Body of pancreas (tissue), 4 donors: ENCODE results near the gene GOLGA7B. TPM values are rescaled to one million over a fixed set of nuclear protein-coding genes. Genes with fewer than 3 reads are reported as not detected.

Source experiments
- ATAC-seq: fragments of 150-250 bp; one replicate; pipeline ENCODE4 v1.9.1; 2016
- DNase-seq, 4 donors: peaks; one replicate each; pipeline ENCODE4 v3.0.0-alpha.2; 2019
- H3K27ac ChIP-seq, 4 donors: fragments of 200-600 bp; sonication (generic); 1 replicate in 3 of 4; 2 replicates in 1 of 4; pipeline versions ENCODE4 v1.5.1 to v1.6.1; 2016 to 2019; ENCODE audit warnings: mild to moderate bottlenecking in 1 of 4, mixed read lengths in 1 of 4, moderate library complexity in 1 of 4
- H3K27me3 ChIP-seq, 2 donors: fragments of 200-600 bp; sonication (generic); one replicate each; pipeline ENCODE4 v1.6.0; 2016; ENCODE audit warnings: mild to moderate bottlenecking in 1 of 2
- H3K36me3 ChIP-seq, 2 donors: fragments of 200-600 bp; sonication (generic); replicated peaks in 1 of 2; 2 replicates each; pipeline ENCODE4 v1.5.1; 2016; ENCODE audit warnings: low read depth in 2 of 2; ENCODE audit not compliant: insufficient read depth in 1 of 2
- H3K4me1 ChIP-seq: fragments of 200-600 bp; sonication (generic); one replicate; pipeline ENCODE4 v1.6.0; 2016
- H3K4me3 ChIP-seq, 2 donors: fragments of 200-600 bp; sonication (generic); 1 replicate in 1 of 2; 2 replicates in 1 of 2; pipeline ENCODE4 v1.5.1; 2016 to 2019
- H3K9me3 ChIP-seq, 3 donors: fragments of 200-600 bp; sonication (generic); 1 replicate in 2 of 3; 2 replicates in 1 of 3; pipeline ENCODE4 v1.5.1; 2016
- CTCF ChIP-seq, 7 experiments: fragments of 450-650 bp in 4 of 7; fragments of 200-600 bp in 3 of 7; sonication (generic) in 3 of 7; IDR thresholded peaks; one replicate each; pipeline ENCODE4 v1.5.1; 2016 to 2019; ENCODE audit warnings: antibody characterized with exemption in 7 of 7
- POLR2A ChIP-seq, 3 donors: fragments of 450-650 bp; IDR thresholded peaks; one replicate each; pipeline ENCODE4 v1.6.1; 2016; ENCODE audit warnings: antibody characterized with exemption in 3 of 3, mild to moderate bottlenecking in 2 of 3
- WGBS, 2 donors: methylation state at CpG; one replicate each; pipeline ENCODE4 v1.1.5; 2017; 5-methylcytosine and 5-hydroxymethylcytosine counted together
- intact Hi-C: fragments of 100-400 bp; cut with DNase I; formaldehyde crosslinking; loops from one replicate; pipeline ENCODE4 v1.15.1; 2023
- total RNA-seq, 2 donors: library from RNA; depleted of rRNA; stranded (reverse); fragments of >200 nt; gene quantifications; one replicate each; pipeline ENCODE4 v1.1.0, GENCODE V29; 2016

The GOLGA7B gene
- total RNA-seq, 2 donors from 2014 or later: 9.1 to 12.5 TPM

DNA sequence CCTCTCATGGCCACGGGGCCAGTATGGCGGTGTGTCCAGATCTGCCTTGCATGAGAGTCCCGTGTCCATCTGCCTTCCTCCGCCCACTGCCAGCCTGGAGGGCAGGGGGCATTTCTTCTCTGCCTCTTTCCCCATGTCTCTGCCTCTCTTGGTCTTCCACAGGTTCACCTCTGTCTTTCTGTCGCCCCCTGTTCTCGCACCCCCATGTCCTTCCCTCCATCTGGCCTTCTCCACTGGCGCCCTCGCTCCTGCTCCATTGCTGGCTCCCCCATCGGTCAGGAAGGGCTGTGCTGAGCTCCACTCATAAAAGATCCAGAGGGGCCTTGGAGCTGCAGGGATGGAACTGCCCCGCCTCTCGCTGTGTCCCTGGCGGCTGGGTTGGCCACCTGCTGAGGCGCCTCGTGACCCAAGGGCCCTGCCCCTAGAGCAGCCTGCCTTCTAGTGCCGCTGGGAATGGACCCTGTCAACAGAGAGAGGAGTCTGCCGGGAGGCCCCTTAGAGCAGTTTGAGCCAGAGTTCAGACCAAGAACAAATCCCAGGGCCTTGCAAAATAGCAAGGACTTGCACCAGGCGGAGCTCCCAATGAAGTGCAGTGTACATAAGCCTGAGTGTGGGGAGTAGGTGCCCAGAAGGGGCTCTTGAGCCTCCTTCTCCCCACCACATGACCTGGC is 42.0 kb downstream of the GOLGA7B start:
- ATAC-seq: no peak
- DNase-seq: no peak
- no peak overlapping the region for H3K4me3 ChIP-seq
- no peaks in the 10 kb centered on the region for H3K27me3 ChIP-seq
- H3K36me3 ChIP-seq: no peaks in the 10 kb centered on the region
- 86 to 92% methylated on average over 14 to 17 of the region's 17 CpGs for WGBS, 2 donors
- no peak overlapping the region for H3K27ac ChIP-seq
- H3K4me1 ChIP-seq: peaks cover 3% of the 10 kb centered on the region
- no peaks in the 10 kb centered on the region for H3K9me3 ChIP-seq
- intact Hi-C loops: no loop called here
- no peak for TF ChIP-seq CTCF (IDR thresholded peaks at IDR 0.05)
- TF ChIP-seq POLR2A (IDR thresholded peaks at IDR 0.05): no peak

DNA sequence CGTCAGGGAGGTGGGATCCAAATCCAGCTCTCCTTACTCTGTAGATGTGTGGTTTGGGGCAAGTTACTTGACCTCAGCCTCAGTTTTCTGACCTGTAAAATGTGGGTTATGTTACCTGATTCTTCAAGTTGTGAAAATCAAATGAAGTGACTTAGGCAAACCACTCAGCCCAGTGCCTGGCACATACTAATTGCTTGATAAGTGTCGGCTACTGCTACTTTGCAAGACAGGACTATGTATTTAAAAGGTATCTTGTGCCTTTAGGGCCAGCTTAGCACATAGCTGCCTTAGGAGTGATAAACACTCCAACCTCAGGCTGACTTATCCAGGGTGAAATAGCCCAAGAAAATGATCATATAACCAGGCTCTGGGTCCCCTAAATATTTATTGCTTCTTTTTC is 42.9 kb downstream of the GOLGA7B start:
- H3K4me3 ChIP-seq: no peak overlapping the region
- H3K36me3 ChIP-seq: no peaks in the 10 kb centered on the region
- H3K27ac ChIP-seq: no peak overlapping the region
- intact Hi-C loops: no loop called here
- no peak for TF ChIP-seq POLR2A (IDR thresholded peaks at IDR 0.05)
- ATAC-seq (no peak), DNase-seq (no peak)
- H3K27me3 ChIP-seq: no peaks in the 10 kb centered on the region
- peaks cover 3% of the 10 kb centered on the region for H3K4me1 ChIP-seq
- H3K9me3 ChIP-seq: no peaks in the 10 kb centered on the region
- WGBS, 2 donors: 73 to 90% methylated on average over 2 of the region's 2 CpGs

DNA sequence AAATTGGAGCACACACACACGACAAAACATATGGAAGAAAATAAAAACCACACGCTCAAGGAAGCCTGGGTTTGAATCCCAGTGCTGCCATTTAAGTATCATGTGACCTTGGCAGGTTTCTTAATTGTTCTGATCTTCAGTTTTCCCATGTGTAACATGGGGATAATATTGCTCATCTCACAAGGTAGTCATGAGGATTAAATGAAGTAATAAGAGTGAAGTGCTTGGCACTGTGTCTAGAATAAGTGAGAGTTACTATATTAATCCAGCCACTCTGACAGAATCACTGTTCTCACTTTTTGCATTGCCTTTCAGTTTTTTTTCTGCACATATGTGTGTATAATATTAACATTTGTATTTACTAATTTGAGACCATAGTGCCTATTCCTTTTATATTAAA is 43.3 kb downstream of the GOLGA7B start:
- no peak overlapping the region for H3K4me3 ChIP-seq
- no peaks in the 10 kb centered on the region for H3K36me3 ChIP-seq
- no peak for ATAC-seq
- 64 to 73% methylated on average over 2 of the region's 2 CpGs for WGBS, 2 donors
- no peak overlapping the region for H3K27ac ChIP-seq
- TF ChIP-seq CTCF (IDR thresholded peaks at IDR 0.05): no peak
- no peak for TF ChIP-seq POLR2A (IDR thresholded peaks at IDR 0.05)
- H3K9me3 ChIP-seq: no peaks in the 10 kb centered on the region
- H3K27me3 ChIP-seq: no peaks in the 10 kb centered on the region
- intact Hi-C loops: no loop called here
- peaks cover 3% of the 10 kb centered on the region for H3K4me1 ChIP-seq
- DNase-seq: no peak

DNA sequence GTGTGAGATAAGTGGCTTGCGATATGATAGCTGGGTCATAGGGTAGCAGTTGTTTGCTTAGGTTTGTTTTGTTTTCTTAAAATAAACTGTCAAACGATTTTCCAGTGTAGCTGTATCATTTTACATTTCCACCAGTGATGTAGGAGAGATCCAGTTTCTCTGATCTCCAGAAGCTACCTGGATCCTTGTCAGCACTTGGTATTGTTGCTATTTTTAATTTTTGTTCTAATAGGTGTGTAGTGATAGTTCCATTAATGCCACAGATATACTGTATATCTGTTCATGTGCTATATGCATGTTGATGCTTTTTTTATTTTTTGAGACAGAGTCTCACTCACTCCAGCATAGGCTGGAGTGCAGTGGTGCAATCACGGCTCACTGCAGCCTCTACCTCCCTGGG is 44.4 kb downstream of the GOLGA7B start:
- Histone ChIP-seq H3K4me1 (peaks cover 5% of the 10 kb centered on the region), H3K27me3 (no peaks in the 10 kb centered on the region), H3K27ac (no peak overlapping the region), H3K9me3 (no peaks in the 10 kb centered on the region), H3K36me3 (no peaks in the 10 kb centered on the region), H3K4me3 (no peak overlapping the region)
- ATAC-seq (no peak), DNase-seq (no peak)
- 56 to 58% methylated on average over 3 of the region's 3 CpGs for WGBS, 2 donors
- TF ChIP-seq CTCF (IDR thresholded peaks at IDR 0.05): no peak
- TF ChIP-seq POLR2A (IDR thresholded peaks at IDR 0.05): no peak
- intact Hi-C loops: no loop called here

DNA sequence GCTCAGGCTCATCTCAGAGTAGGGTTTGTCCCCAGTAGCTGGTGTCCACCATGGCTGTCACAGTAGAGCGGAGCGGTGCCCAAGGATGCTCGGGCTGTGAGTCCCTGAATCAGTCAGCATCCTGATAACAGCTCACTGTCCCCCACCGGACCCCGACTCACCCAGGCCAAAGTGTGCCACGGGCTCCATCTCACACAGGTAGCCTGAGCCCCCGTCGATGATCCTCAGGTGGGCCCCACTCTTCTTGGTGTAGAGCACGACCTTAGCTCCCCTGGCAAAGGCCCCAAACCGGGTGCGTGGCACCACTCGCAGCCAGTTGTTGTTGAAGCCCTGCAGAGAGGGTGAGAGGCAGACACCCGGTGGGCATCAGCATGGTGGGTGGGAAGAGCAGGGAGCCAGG is 45.4 kb downstream of the GOLGA7B start:
- no peak for DNase-seq
- H3K4me3 ChIP-seq: no peak overlapping the region
- WGBS, 2 donors: 64 to 84% methylated on average over 12 to 13 of the region's 13 CpGs
- TF ChIP-seq CTCF (IDR thresholded peaks at IDR 0.05) (no peak), POLR2A (IDR thresholded peaks at IDR 0.05) (no peak)
- H3K36me3 ChIP-seq: no peaks in the 10 kb centered on the region
- intact Hi-C loops: no loop called here
- H3K4me1 ChIP-seq: peaks cover 5% of the 10 kb centered on the region
- no peaks in the 10 kb centered on the region for H3K27me3 ChIP-seq
- no peak overlapping the region for H3K27ac ChIP-seq
- H3K9me3 ChIP-seq: no peaks in the 10 kb centered on the region
- ATAC-seq: no peak
